GM12865 (cell line): ENCODE results near the gene ERO1A.

ENCODE experiments used
- DNase-seq: peaks from one replicate; pipeline ENCODE4 v3.0.0; 2010; ENCODE audit warnings: low read depth
- H3K4me3 ChIP-seq: 2 replicates; pipeline ENCODE4 v1.5.1; 2011; ENCODE audit warnings: mild to moderate bottlenecking, low read depth, low read length, control low read depth
- TF ChIP-seq, protein P1 (sequence below): IDR thresholded peaks from 2 replicates; pipeline ENCODE4 v1.5.1; 2011; ENCODE audit warnings: low read length, control low read depth, low read depth, inconsistent platforms; ENCODE audit not compliant: insufficient read depth; ENCODE audit errors: missing control alignments

The ERO1A gene

DNA sequence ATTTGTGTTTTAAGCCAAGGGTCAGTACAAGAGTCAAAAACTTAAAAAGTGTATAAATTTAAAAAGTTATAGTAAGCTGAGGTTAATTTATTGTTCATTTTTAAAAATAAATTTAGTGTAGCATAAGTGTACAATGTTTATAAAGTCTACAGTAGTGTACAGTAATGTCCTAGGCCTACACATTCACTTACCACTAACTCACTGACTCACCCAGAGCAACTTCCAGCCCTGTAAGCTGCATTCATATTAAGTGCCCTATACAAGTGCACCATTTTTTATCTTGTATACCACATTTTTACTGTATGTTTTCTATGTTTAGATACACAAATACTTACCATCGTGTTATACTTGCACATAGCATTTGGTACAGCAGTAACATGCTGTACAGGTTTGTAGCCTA, 105.0 kb downstream of the ERO1A start:
- no peak for DNase-seq
- H3K4me3 ChIP-seq, result no peak overlapping the region
- TF ChIP-seq, protein P1, sequence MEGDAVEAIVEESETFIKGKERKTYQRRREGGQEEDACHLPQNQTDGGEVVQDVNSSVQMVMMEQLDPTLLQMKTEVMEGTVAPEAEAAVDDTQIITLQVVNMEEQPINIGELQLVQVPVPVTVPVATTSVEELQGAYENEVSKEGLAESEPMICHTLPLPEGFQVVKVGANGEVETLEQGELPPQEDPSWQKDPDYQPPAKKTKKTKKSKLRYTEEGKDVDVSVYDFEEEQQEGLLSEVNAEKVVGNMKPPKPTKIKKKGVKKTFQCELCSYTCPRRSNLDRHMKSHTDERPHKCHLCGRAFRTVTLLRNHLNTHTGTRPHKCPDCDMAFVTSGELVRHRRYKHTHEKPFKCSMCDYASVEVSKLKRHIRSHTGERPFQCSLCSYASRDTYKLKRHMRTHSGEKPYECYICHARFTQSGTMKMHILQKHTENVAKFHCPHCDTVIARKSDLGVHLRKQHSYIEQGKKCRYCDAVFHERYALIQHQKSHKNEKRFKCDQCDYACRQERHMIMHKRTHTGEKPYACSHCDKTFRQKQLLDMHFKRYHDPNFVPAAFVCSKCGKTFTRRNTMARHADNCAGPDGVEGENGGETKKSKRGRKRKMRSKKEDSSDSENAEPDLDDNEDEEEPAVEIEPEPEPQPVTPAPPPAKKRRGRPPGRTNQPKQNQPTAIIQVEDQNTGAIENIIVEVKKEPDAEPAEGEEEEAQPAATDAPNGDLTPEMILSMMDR, result no peak
